ENCODE data around the gene LAMA2. TPM values are rescaled to one million over a fixed set of nuclear protein-coding genes. Genes with fewer than 3 reads are reported as not detected.

The LAMA2 gene
- polyA plus RNA-seq, 3 donors from 2014 or later, result 0.17 to 1.2 (median 0.34) TPM

DNA sequence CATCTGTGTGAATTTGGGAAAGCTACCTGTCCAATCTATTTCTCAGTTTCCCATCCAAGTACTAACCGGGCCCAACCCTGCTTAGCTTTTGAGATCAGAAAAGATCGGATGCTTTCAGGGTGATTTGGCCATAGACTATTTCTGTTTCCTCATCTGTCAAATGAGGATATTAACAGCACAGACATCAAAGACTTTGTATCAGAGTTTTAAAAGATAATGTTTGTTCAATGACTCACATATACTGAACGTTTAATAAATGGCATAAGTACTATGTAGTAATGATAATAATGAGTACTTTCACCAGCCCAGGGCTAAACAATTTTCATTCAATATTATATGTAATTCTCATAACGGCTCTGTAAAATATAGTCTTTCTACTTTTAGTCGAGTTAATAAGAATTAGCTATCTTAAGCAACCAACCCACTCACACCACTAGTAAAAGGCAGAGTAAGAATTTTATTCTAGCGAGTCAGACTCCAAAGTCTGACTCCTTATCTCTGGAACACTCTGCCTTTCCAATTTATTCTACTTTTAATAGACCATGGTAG lies 610.5 kb downstream of the LAMA2 start:
- no peak for DNase-seq

DNA sequence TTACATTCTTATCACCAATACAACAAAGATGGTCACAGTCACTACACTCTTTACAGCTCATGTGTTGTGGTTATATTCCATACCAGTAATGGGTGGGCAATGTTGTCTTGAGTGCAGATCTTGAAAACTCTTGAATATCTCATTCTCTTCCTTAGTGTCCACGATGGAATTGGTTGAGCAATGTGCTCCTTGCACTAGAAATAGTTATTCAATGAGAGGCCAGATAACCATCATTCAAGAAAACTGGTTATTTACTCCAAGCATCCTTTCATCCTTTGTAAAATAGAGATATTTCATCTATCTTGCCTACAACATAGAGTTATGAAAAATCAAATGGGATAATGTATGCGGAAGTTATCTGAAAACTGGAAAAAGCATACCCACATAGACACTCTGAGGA lies 611.2 kb downstream of the LAMA2 start:
- Mint-ChIP-seq H3K4me1 (peaks cover 30 to 42% of the 10 kb centered on the region in 2 donors), H3K36me3 (peaks cover 0 to 4% (median 3%) of the 10 kb centered on the region in 3 donors), H3K4me3 (no peak overlapping the region), H3K27me3 (ENCODE audit: low read depth in 3 of 3) (peaks cover 0 to 7% (median 3%) of the 10 kb centered on the region in 3 donors), H3K27ac (no peak overlapping the region), H3K9me3 (no peaks in the 10 kb centered on the region)
- DNase-seq, result no peak

More for the DNA sequence above, 610.5 kb downstream of the LAMA2 start:
- Mint-ChIP-seq H3K9me3 (no peaks in the 10 kb centered on the region), H3K27me3 (ENCODE audit: low read depth in 3 of 3) (peaks cover 0 to 7% (median 3%) of the 10 kb centered on the region in 3 donors), H3K36me3 (peaks cover 0 to 4% (median 3%) of the 10 kb centered on the region in 3 donors), H3K27ac (no peak overlapping the region), H3K4me1 (peaks cover 28 to 42% of the 10 kb centered on the region in 2 donors), H3K4me3 (no peak overlapping the region)

DNA sequence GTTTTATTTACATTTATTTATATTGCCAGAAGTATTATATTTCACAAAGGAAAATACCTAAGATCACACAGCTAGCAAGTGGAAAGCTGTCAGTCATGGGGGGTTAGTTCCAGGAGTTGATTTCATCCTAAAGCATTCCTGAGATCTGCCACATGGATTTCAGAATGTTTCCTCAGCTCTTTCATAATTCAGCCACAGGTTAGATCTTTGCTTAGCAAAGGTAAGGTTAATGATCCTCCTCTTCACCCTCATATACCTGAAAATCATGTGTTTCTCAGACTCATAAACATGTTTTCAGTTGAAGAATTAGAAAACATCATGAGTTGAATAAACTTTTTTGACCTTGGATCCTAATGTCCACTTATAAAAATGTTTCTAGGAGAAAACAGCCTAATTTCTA lies 611.6 kb downstream of the LAMA2 start:
- H3K4me1 Mint-ChIP-seq, result peaks cover 30 to 42% of the 10 kb centered on the region in 2 donors
- H3K9me3 Mint-ChIP-seq, result no peaks in the 10 kb centered on the region
- peaks cover 0 to 7% (median 3%) of the 10 kb centered on the region in 3 donors for H3K27me3 Mint-ChIP-seq (ENCODE audit: low read depth in 3 of 3)
- DNase-seq, result no peak
- H3K4me3 Mint-ChIP-seq, result no peak overlapping the region
- H3K36me3 Mint-ChIP-seq, result peaks cover 0 to 4% (median 3%) of the 10 kb centered on the region in 3 donors
- no peak overlapping the region for H3K27ac Mint-ChIP-seq

DNA sequence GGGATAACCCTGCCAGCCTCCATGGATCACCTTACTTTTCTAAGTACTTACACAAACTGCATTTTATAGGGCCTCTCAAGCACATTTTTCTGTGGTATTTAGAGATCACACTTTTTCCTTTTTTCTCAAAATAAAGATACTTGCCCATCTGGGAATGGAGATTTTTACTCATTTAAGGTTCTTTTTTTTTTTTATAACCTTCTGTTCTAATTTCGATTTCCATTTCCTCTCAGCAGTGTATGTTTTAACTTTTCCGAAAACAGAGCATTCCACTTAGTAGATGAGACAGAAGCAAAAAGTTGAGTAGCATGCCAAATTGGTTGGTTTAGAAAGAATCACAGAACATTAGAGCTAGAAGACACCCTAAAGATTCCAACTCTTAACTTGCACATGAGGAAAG lies 612.7 kb downstream of the LAMA2 start:
- Mint-ChIP-seq H3K36me3 (peaks cover 0 to 4% (median 3%) of the 10 kb centered on the region in 3 donors), H3K4me1 (peaks cover 21 to 31% of the 10 kb centered on the region in 2 donors), H3K27ac (peak overlapping the region in 1 of 6 donors; percentile 53), H3K27me3 (ENCODE audit: low read depth in 3 of 3) (peaks cover 0 to 4% (median 3%) of the 10 kb centered on the region in 3 donors), H3K4me3 (no peak overlapping the region), H3K9me3 (no peaks in the 10 kb centered on the region)
- no peak for DNase-seq

DNA sequence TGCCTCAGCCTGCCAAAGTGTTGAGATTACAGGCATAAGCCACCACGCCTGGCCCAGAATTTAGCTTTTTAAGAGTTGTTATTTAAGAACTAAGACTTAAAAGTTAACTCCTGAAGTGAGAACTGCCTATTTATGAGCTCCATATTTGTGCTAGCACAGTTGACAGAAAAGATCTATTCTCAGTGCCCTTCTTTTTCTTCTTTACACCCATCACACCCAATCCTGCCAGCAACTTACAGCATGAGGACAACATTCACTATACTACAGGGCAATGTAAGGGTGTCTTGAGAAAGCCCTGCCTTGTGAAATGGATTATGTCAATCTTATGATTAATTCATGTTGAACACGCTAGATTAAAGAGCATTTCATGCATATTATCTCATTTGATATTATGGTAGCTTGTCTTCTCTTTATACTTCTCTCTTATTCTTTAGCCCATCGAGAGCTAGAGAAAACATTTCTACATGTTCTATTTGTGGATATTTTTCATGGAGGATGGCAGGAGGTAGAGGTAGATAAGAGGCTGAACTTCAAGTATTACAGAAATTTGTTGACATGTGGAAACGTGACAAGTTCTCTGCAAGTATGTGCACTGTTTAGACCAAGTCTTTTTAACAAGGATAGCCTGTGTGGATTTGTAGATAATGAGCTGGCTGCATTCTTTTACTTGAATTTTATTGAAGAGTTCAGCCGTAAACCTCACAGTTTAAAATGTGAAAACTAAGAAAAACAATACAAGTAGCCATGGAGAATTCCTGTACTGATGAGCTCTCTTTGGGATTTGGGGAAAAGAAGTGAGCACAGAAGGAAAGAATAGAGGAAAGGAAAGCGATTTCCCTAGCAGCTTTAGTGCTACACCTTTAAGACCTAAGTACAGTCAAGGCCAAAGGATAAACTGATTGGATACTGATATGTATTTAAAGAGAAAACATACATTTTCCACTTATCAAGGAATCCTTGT lies 614.8 kb downstream of the LAMA2 start:
- Mint-ChIP-seq H3K4me1 (peaks cover 11 to 14% of the 10 kb centered on the region in 2 donors), H3K4me3 (no peak overlapping the region), H3K9me3 (no peaks in the 10 kb centered on the region), H3K27me3 (ENCODE audit: low read depth in 3 of 3) (peaks cover 0 to 3% (median 2%) of the 10 kb centered on the region in 3 donors), H3K27ac (no peak overlapping the region), H3K36me3 (peaks cover 0 to 4% (median 3%) of the 10 kb centered on the region in 3 donors)
- DNase-seq, result no peak

DNA sequence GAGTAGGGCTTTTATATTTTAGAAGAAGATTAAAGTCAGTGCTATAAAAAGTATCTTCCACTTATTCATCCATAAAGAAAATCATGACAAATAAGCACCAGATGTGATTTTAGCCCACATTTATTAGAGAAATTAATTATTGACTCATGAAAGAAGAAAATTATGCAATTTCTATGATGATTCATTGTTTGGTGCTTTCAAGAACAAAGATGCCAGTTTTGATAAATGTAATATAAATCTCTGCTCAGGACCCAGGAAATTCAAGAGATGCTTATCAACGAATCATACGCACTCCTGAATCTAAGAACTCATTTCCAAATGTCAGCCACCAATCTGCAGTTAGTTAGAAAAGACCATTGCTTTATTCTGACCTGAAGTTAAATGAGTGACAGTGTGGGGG lies 615.6 kb downstream of the LAMA2 start:
- peaks cover 11 to 14% of the 10 kb centered on the region in 2 donors for H3K4me1 Mint-ChIP-seq
- peak overlapping the region in 1 of 6 donors; percentile 11 for H3K27ac Mint-ChIP-seq
- peaks cover 0 to 3% (median 2%) of the 10 kb centered on the region in 3 donors for H3K27me3 Mint-ChIP-seq (ENCODE audit: low read depth in 3 of 3)
- no peaks in the 10 kb centered on the region for H3K9me3 Mint-ChIP-seq
- no peak for DNase-seq
- peak overlapping the region in 1 of 5 donors; percentile 23 for H3K4me3 Mint-ChIP-seq
- H3K36me3 Mint-ChIP-seq, result peaks cover 0 to 4% (median 0%) of the 10 kb centered on the region in 3 donors

DNA sequence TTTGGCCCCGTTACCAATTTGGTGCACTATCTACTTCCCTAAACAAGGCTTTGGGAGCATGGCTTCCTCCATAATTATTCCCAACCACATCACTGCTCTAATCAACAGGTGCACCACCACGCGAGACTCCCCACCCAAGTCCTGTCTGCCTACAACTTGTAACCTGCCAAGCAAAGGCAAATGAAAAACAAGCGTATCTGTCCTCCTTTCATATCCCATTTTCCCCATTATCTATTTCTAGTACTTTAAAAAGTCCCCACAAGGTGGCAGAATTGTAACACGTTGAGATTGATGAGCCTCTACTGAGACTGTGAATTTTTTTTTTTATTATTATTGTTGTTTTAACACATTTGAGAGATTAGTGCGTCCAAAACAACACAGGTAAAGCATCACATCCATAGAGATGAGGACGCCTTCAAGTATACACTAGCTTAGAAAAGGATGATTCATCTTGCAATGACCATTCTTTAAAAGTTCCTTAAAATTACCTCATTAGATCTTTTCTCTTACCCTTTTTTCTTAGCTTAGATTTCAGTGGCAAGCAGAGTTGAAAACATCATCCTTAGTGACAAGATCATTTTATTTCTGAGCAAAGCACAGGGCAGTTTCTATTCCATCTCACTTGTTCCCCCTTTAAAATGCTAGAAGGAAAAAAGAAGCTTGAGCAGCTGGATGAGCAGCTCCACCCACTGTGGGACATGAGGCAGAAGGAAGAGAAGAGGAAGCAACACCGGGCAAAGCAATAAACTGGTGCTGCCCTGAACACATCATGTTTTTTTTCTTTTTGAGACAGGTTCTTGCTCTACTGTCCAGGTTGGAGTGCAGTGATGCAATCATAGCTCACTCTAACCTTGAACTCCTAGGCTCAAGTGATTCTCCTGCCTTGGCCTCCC lies 616.3 kb downstream of the LAMA2 start:
- DNase-seq, result peak; percentile 43 to 56 (median 47)
- H3K4me3 Mint-ChIP-seq, result peak overlapping the region in 3 of 5 donors; percentile 10 to 44 (median 23)
- peaks cover 0 to 4% (median 0%) of the 10 kb centered on the region in 3 donors for H3K36me3 Mint-ChIP-seq
- peak overlapping the region; percentile 5 to 57 (median 18) for H3K27ac Mint-ChIP-seq
- no peaks in the 10 kb centered on the region for H3K9me3 Mint-ChIP-seq
- H3K27me3 Mint-ChIP-seq (ENCODE audit: low read depth in 3 of 3), result peaks cover 0 to 3% (median 2%) of the 10 kb centered on the region in 3 donors
- H3K4me1 Mint-ChIP-seq, result peaks cover 11 to 14% of the 10 kb centered on the region in 2 donors

DNA sequence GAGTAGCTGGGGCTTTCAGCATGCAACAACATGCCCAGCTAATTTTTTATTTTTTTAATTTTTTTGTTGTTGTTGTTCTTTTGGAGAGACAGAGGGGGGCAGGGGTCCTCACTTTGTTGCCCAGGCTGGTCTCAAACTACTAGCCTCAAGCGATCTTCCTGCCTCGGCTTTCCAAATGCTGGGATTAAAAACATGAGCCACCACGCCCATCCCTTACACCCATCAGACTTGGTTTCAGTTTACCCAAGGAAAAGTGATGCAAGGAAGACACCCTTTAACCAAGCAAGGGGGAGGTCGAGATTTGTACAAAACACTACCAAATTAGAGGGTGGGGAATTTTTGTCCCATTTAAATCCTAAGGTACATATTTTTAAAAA lies 616.9 kb downstream of the LAMA2 start:
- Mint-ChIP-seq H3K27me3 (ENCODE audit: low read depth in 3 of 3) (peaks cover 0 to 3% (median 2%) of the 10 kb centered on the region in 3 donors), H3K4me3 (no peak overlapping the region), H3K36me3 (peaks cover 4 to 6% (median 4%) of the 10 kb centered on the region in 3 donors), H3K27ac (no peak overlapping the region), H3K9me3 (no peaks in the 10 kb centered on the region), H3K4me1 (peaks cover 11 to 14% of the 10 kb centered on the region in 2 donors)
- no peak for DNase-seq

DNA sequence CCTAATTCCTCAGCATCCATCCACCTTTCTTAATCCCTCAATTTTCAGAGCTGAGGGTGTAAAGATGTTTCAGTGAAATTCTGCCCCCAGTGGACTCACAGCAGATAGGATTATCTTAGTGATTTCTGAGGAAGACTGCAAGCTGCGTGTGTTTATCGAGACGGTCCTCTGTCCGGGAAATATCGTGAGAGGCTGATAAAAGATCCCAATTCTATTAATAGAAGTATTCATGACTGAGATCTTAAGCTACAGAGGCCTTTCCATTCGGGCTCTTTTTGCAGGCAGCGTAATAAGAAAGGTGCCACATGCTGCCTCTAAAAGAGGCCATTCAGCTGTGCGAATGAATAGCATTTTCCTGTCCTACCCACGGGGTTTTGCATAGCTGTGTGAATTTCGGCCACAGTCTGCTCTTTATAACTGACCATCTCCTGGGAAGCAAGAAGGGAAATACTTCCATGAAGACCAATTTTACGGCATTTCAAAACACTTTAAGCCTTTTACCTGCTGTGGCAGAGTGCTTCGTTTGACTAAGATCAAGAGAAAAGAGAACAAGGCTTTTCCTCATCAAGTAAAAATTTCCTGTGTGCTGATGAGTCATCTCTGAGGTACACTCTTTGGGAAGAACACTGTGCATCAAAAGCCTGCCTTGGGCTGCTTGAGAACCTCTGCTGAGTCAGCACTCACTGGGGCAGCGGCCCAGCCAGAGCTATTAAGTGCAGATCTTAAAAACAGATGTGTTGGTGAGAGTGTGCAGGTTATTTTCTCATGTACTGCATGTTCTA lies 618.2 kb downstream of the LAMA2 start:
- Mint-ChIP-seq H3K36me3 (peaks cover 4 to 7% (median 4%) of the 10 kb centered on the region in 3 donors), H3K27me3 (ENCODE audit: low read depth in 3 of 3) (peaks cover 0 to 1% (median 0%) of the 10 kb centered on the region in 3 donors), H3K4me1 (peaks cover 11 to 14% of the 10 kb centered on the region in 2 donors), H3K4me3 (no peak overlapping the region), H3K27ac (no peak overlapping the region), H3K9me3 (no peaks in the 10 kb centered on the region)
- DNase-seq, result no peak

DNA sequence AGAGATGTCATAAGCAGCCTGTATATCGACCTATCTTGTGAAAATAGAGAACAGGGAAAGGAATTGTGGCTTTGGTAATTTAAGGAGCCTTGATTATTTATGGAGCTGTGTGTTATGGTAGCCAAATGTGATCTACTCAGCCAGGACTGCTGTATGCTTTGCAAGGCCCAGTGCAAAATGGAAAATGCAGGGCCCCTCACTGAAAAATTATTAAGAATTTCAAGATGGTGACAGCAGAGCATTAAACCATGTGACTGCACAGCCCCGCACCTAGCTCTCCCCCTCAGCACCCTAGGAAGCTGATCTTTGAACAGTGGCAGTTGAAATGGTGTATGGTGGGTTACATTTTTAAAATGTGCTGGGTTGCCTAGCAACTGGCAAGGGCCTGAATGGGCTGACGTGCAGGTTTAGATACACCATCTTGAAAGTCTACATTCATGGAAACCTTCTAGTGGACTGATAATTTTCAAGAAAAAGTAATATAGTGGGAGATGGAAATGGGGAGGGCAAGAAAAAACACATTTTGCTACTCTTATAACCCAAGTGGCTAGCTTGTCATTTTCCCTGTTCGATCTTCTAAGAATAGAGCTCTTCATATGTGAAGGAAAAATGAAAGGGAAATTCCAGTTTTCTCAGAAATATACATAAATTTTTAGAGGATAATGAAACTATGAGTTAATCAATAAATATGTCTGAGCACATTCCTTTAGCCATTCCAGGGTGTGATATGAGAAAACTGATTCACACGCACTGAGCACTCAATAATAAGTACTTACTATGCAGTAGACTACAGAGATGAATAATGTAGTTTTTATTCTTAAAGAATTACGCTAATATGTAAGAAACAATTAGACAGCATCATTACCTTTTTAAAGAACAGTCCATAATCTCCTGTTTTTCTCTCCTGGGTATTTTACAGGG lies 619.1 kb downstream of the LAMA2 start:
- H3K27me3 Mint-ChIP-seq (ENCODE audit: low read depth in 3 of 3), result no peaks in the 10 kb centered on the region
- no peak overlapping the region for H3K27ac Mint-ChIP-seq
- peaks cover 0 to 7% (median 4%) of the 10 kb centered on the region in 3 donors for H3K36me3 Mint-ChIP-seq
- no peak for DNase-seq
- no peaks in the 10 kb centered on the region for H3K9me3 Mint-ChIP-seq
- no peak overlapping the region for H3K4me3 Mint-ChIP-seq
- H3K4me1 Mint-ChIP-seq, result peaks cover 11 to 14% of the 10 kb centered on the region in 2 donors

DNA sequence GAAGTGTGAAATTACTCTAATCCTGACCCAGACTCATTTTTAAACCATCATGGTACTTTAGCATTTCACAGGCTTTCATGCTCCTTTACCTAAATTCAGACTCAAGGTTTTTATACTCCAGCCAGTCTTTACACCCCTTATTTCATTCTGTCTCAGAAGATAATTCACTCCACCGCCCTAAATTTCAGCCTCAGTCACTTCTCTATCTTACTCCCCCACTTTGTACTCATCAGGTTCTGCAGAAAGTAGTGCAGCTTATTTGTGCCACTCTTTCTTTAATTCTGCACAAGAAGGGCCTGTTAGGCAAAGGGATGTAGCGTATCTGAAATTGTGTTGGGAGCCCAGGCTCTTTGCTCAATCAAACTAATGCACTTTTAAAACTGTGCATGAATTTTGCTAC lies 621.5 kb downstream of the LAMA2 start:
- no peak overlapping the region for H3K27ac Mint-ChIP-seq

More for the DNA sequence above, 621.5 kb downstream of the LAMA2 start:
- no peak for DNase-seq
- peaks cover 1 to 2% of the 10 kb centered on the region in 2 donors for H3K4me1 Mint-ChIP-seq
- peaks cover 3 to 11% (median 4%) of the 10 kb centered on the region in 3 donors for H3K36me3 Mint-ChIP-seq
- H3K27me3 Mint-ChIP-seq (ENCODE audit: low read depth in 3 of 3), result no peaks in the 10 kb centered on the region
- H3K9me3 Mint-ChIP-seq, result no peaks in the 10 kb centered on the region
- no peak overlapping the region for H3K4me3 Mint-ChIP-seq

Measured in immature natural killer cell (primary cell).